ENCODE data around the gene RASL12. TPM values are rescaled to one million over a fixed set of nuclear protein-coding genes. Genes with fewer than 3 reads are reported as not detected.

Gene RASL12
- total and polyA plus RNA-seq, 7 donors, result 1.8 to 102 (median 29.1) TPM

- Histone ChIP-seq H3K9me3 (no peaks in the 10 kb centered on the region), H3K36me3 (peaks cover 0 to 50% (median 2%) of the 10 kb centered on the region in 4 donors)
Observed at GRCh38 chr15:65004993-65005392, 62.8 kb downstream of the RASL12 start.

More at GRCh38 chr15:65004993-65005392, 62.8 kb downstream of the RASL12 start:
- 90 to 93% methylated on average over 3 of the region's 3 CpGs for WGBS, 2 donors
- intact Hi-C loops (cut with DNase I), result no loop called here
- H3K4me1 ChIP-seq, result no peaks in the 10 kb centered on the region
- H3K4me3 ChIP-seq, result no peak overlapping the region
- no peak for TF ChIP-seq POLR2A (IDR thresholded peaks at IDR 0.05)
- TF ChIP-seq POLR2AphosphoS5 (IDR thresholded peaks at IDR 0.05), result no peak
- TF ChIP-seq EP300 (IDR thresholded peaks at IDR 0.05), result no peak
- TF ChIP-seq, protein P1, sequence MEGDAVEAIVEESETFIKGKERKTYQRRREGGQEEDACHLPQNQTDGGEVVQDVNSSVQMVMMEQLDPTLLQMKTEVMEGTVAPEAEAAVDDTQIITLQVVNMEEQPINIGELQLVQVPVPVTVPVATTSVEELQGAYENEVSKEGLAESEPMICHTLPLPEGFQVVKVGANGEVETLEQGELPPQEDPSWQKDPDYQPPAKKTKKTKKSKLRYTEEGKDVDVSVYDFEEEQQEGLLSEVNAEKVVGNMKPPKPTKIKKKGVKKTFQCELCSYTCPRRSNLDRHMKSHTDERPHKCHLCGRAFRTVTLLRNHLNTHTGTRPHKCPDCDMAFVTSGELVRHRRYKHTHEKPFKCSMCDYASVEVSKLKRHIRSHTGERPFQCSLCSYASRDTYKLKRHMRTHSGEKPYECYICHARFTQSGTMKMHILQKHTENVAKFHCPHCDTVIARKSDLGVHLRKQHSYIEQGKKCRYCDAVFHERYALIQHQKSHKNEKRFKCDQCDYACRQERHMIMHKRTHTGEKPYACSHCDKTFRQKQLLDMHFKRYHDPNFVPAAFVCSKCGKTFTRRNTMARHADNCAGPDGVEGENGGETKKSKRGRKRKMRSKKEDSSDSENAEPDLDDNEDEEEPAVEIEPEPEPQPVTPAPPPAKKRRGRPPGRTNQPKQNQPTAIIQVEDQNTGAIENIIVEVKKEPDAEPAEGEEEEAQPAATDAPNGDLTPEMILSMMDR (IDR thresholded peaks at IDR 0.05), result no peak
- H3K27ac ChIP-seq, result no peak overlapping the region
- DNase-seq, result no peak
- H3K27me3 ChIP-seq, result no peaks in the 10 kb centered on the region

Small RNA genes lying within 50 kb of the gene (small RNA-seq; reads per million reads assigned to genes)
- gene AC013553.1, result 0 reads per million in 3 donors

Other genes starting within 250 kb of the RASL12 start
- gene PIF1, start 242.3 kb downstream of the RASL12 start, total RNA-seq, result 1 to 10 TPM; 1.2 to 6.9 (median 2.5) TPM
- gene PIF1, start 242.3 kb downstream of the RASL12 start, polyA plus RNA-seq, result 10 to 100 TPM in 1 of 3 donors, 1 to 10 TPM in 1, under 1 TPM in 1; 0.69 to 12.9 (median 2.4) TPM
- gene PLEKHO2, start 226.1 kb downstream of the RASL12 start, total RNA-seq, result 10 to 100 TPM; 20.1 to 43.4 (median 23.0) TPM
- gene PLEKHO2, start 226.1 kb downstream of the RASL12 start, polyA plus RNA-seq, result 10 to 100 TPM; 11.4 to 17.9 (median 12.7) TPM
- gene ANKDD1A, start 156.1 kb downstream of the RASL12 start, total RNA-seq, result 1 to 10 TPM; 4.9 to 9.4 (median 8.0) TPM
- gene ANKDD1A, start 156.1 kb downstream of the RASL12 start, polyA plus RNA-seq, result 1 to 10 TPM in 1 of 3 donors, under 1 TPM in 1, not detected in 1; 0.60 to 1.1 TPM
- gene SPG21, start 78.1 kb downstream of the RASL12 start, total RNA-seq, result 100 to 1,000 TPM in 3 of 4 donors, 10 to 100 TPM in 1; 95.7 to 116 (median 103) TPM
- 10 to 100 TPM; 60.3 to 75.7 (median 63.4) TPM for gene SPG21, start 78.1 kb downstream of the RASL12 start, polyA plus RNA-seq
- gene MTFMT, start 38.4 kb downstream of the RASL12 start, total RNA-seq, result 10 to 100 TPM; 31.3 to 43.6 (median 37.8) TPM
- gene MTFMT, start 38.4 kb downstream of the RASL12 start, polyA plus RNA-seq, result 10 to 100 TPM; 10.7 to 12.9 (median 10.8) TPM
- not detected for gene SLC51B, start 22.6 kb downstream of the RASL12 start, total RNA-seq
- 10 to 100 TPM; 76.3 to 92.5 (median 77.0) TPM for gene SLC51B, start 22.6 kb downstream of the RASL12 start, polyA plus RNA-seq
- gene KBTBD13, start 8.8 kb upstream of the RASL12 start, total RNA-seq, result not detected
- gene KBTBD13, start 8.8 kb upstream of the RASL12 start, polyA plus RNA-seq, result under 1 TPM in 1 of 3 donors, not detected in 2; 0.03 TPM
- gene UBAP1L, start 47.2 kb upstream of the RASL12 start, total RNA-seq, result 1 to 10 TPM; 3.5 to 5.7 (median 5.1) TPM
- 1 to 10 TPM in 1 of 3 donors, under 1 TPM in 1, not detected in 1; 0.23 to 2.0 TPM for gene UBAP1L, start 47.2 kb upstream of the RASL12 start, polyA plus RNA-seq
- gene PDCD7, start 65.8 kb upstream of the RASL12 start, total RNA-seq, result 10 to 100 TPM; 20.4 to 30.1 (median 25.4) TPM
- 10 to 100 TPM in 1 of 3 donors, 1 to 10 TPM in 2; 7.8 to 11.9 (median 7.9) TPM for gene PDCD7, start 65.8 kb upstream of the RASL12 start, polyA plus RNA-seq
- 10 to 100 TPM; 39.9 to 71.4 (median 47.1) TPM for gene CLPX, start 117.4 kb upstream of the RASL12 start, total RNA-seq
- gene CLPX, start 117.4 kb upstream of the RASL12 start, polyA plus RNA-seq, result 10 to 100 TPM; 16.4 to 22.2 (median 21.3) TPM
- 100 to 1,000 TPM in 2 of 4 donors, 10 to 100 TPM in 2; 26.7 to 205 (median 70.4) TPM for gene CILP, start 143.5 kb upstream of the RASL12 start, total RNA-seq
- gene CILP, start 143.5 kb upstream of the RASL12 start, polyA plus RNA-seq, result 1 to 10 TPM in 2 of 3 donors, under 1 TPM in 1; 0.92 to 5.4 (median 1.2) TPM
- gene PARP16, start 218.9 kb upstream of the RASL12 start, total RNA-seq, result 10 to 100 TPM in 2 of 4 donors, 1 to 10 TPM in 2; 4.4 to 12.5 (median 10.4) TPM
- gene PARP16, start 218.9 kb upstream of the RASL12 start, polyA plus RNA-seq, result 10 to 100 TPM in 1 of 3 donors, 1 to 10 TPM in 2; 5.5 to 10.2 (median 8.4) TPM
- not detected for gene RNU5A-1, start 228.1 kb upstream of the RASL12 start, total RNA-seq
- gene RNU5A-1, start 228.1 kb upstream of the RASL12 start, polyA plus RNA-seq, result not detected
- gene RNU5B-1, start 236.7 kb upstream of the RASL12 start, total RNA-seq, result not detected
- gene RNU5B-1, start 236.7 kb upstream of the RASL12 start, polyA plus RNA-seq, result not detected

Data from sigmoid colon (tissue), 7 donors.